Sigmoid colon (tissue), 7 donors: ENCODE results near the gene TRIM2. TPM values are rescaled to one million over a fixed set of nuclear protein-coding genes. Genes with fewer than 3 reads are reported as not detected.

Experiments
- DNase-seq: peaks from one replicate; pipeline ENCODE4 v3.0.0-alpha.2; 2019
- H3K27ac ChIP-seq, 4 donors: fragments of 200-600 bp; sonication (generic); one replicate each; pipeline ENCODE4 v1.5.1; 2016 to 2019; ENCODE audit warnings: mild to moderate bottlenecking in 1 of 4
- H3K27me3 ChIP-seq, 3 donors: fragments of 200-600 bp; sonication (generic); one replicate each; pipeline ENCODE4 v1.5.1; 2019; ENCODE audit warnings: mild to moderate bottlenecking in 1 of 3
- H3K36me3 ChIP-seq, 4 donors: fragments of 200-600 bp; sonication (generic); one replicate each; pipeline ENCODE4 v1.5.1; 2016 to 2019
- H3K4me1 ChIP-seq, 4 donors: fragments of 200-600 bp; sonication (generic); one replicate each; pipeline ENCODE4 v1.5.1; 2017 to 2019
- H3K4me3 ChIP-seq, 4 donors: fragments of 200-600 bp; sonication (generic); one replicate each; pipeline ENCODE4 v1.5.1; 2017 to 2019; ENCODE audit warnings: mild to moderate bottlenecking in 2 of 4, moderate library complexity in 1 of 4
- H3K9me3 ChIP-seq, 4 donors: fragments of 200-600 bp in 3 of 4; sonication (generic) in 3 of 4; one replicate each; pipeline versions ENCODE4 v1.5.1 to v1.6.1; 2013 to 2019
- CTCF ChIP-seq, 4 experiments: fragments of 450-650 bp in 3 of 4; fragments of 200-600 bp in 1 of 4; IDR thresholded peaks; one replicate each; pipeline ENCODE4 v1.5.1; 2016 to 2019; ENCODE audit warnings: antibody characterized with exemption in 4 of 4, mild to moderate bottlenecking in 3 of 4, moderate library complexity in 2 of 4
- EP300 ChIP-seq, 4 donors: sonication (generic); formaldehyde crosslinking; IDR thresholded peaks; one replicate each; pipeline ENCODE4 v1.6.1; 2017; ENCODE audit warnings: antibody characterized with exemption in 4 of 4
- POLR2A ChIP-seq, 2 donors: fragments of 450-650 bp; IDR thresholded peaks; one replicate each; pipeline ENCODE4 v1.6.1; 2016; ENCODE audit warnings: antibody characterized with exemption in 2 of 2, mild to moderate bottlenecking in 2 of 2, moderate library complexity in 2 of 2
- POLR2AphosphoS5 ChIP-seq, 4 donors: sonication (generic); formaldehyde crosslinking; IDR thresholded peaks; one replicate each; pipeline ENCODE4 v1.6.1; 2017; ENCODE audit warnings: antibody characterized with exemption in 4 of 4
- WGBS, 2 donors: extraction: QIAGEN DNeasy Blood & Tissue Kit; methylation state at CpG; one replicate each; pipeline ENCODE4 v1.1.7; 2013; 5-methylcytosine and 5-hydroxymethylcytosine counted together
- intact Hi-C: fragments of 100-400 bp; cut with DNase I; formaldehyde crosslinking; loops from one replicate; pipeline ENCODE4 v1.15.1; 2023
- polyA plus RNA-seq, 3 donors: library from polyadenylated mRNA; stranded (reverse); fragments of 200-250 nt; gene quantifications; one replicate each; pipeline ENCODE4 v1.2.3, GENCODE V29; 2013
- total RNA-seq, 4 donors: library from RNA; depleted of rRNA; stranded (reverse); fragments of >200 nt; gene quantifications; one replicate each; pipeline ENCODE4 v1.1.0, GENCODE V29; 2016
- donor health status: healthy with polysubstance abuse.
- donor health status: Bipolar disorder and iron deficiency.
- donor health status: healthy.

The TRIM2 gene
- total RNA-seq (10 to 100 TPM; 31.6 to 51.7 (median 34.7) TPM), polyA plus RNA-seq (10 to 100 TPM; 19.8 to 26.8 (median 25.5) TPM)

GRCh38 chr4:153204247-153204671 is at the start of gene TRIM2:
TSS of gene TRIM2 (plus strand) at chr4:153204443. CDS start at chr4:153204531, 88 bp downstream.
- Histone ChIP-seq H3K27me3 (no peaks in the 10 kb centered on the region), H3K36me3 (no peaks in the 10 kb centered on the region), H3K27ac (peak within 1 kb of the TSS; percentile 11 to 54 (median 31)), H3K4me3 (peak within 1 kb of the TSS; percentile 4 to 29 (median 21)), H3K4me1 (peaks cover 0 to 19% (median 11%) of the 10 kb centered on the region in 4 donors), H3K9me3 (no peaks in the 10 kb centered on the region)
- intact Hi-C loops, result no loop called here
- no peak for TF ChIP-seq EP300 (IDR thresholded peaks at IDR 0.05)
- TF ChIP-seq CTCF (IDR thresholded peaks at IDR 0.05), result no peak
- TF ChIP-seq POLR2AphosphoS5 (IDR thresholded peaks at IDR 0.05), result peak in 1 of 4 donors; percentile 44
- TF ChIP-seq POLR2A (IDR thresholded peaks at IDR 0.05), result peak in 1 of 2 donors; percentile 40
- peak; percentile 84 for DNase-seq
- 7 to 37% methylated on average over 11 of the region's 11 CpGs for WGBS, 2 donors

- WGBS, 2 donors, result 13 to 65% methylated on average over 1 of the region's 1 CpG
- Histone ChIP-seq H3K9me3 (no peaks in the 10 kb centered on the region), H3K27ac (no peak overlapping the region), H3K36me3 (no peaks in the 10 kb centered on the region), H3K4me1 (peaks cover 0 to 31% (median 20%) of the 10 kb centered on the region in 4 donors), H3K27me3 (no peaks in the 10 kb centered on the region), H3K4me3 (no peak overlapping the region)
- intact Hi-C loops, result no loop called here
- TF ChIP-seq POLR2AphosphoS5 (IDR thresholded peaks at IDR 0.05) (no peak), CTCF (IDR thresholded peaks at IDR 0.05) (no peak), POLR2A (IDR thresholded peaks at IDR 0.05) (no peak), EP300 (IDR thresholded peaks at IDR 0.05) (no peak)
- DNase-seq, result peak; percentile 9
Measured at GRCh38 chr4:153155686-153156085, 48.6 kb upstream of the TRIM2 start.

DNA sequence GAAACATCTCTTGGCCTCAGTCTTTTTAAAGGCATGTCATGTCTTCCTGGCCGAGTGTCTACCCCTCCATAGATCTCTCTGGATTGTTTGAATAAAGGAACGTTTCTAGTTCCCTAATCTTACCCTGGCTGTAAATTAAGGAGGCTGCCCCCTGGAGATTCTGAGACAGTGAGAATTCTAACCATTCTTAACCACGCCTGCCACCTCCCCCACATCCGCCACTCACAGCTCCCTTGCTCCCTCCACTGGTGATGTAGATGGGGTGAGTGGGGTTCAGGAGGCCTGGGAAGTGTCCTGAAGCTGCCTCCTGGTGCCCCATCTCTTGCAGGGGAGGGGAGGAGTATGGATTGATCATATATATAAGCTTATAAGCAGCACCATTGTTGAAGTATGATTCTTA is 48.0 kb upstream of the TRIM2 start:
- Histone ChIP-seq H3K9me3 (no peaks in the 10 kb centered on the region), H3K27me3 (no peaks in the 10 kb centered on the region), H3K27ac (no peak overlapping the region), H3K4me1 (peaks cover 0 to 31% (median 20%) of the 10 kb centered on the region in 4 donors), H3K4me3 (no peak overlapping the region), H3K36me3 (no peaks in the 10 kb centered on the region)
- 36 to 46% methylated on average over 4 of the region's 4 CpGs for WGBS, 2 donors
- intact Hi-C loops, result no loop called here
- TF ChIP-seq CTCF (IDR thresholded peaks at IDR 0.05), result no peak
- TF ChIP-seq POLR2A (IDR thresholded peaks at IDR 0.05), result no peak
- TF ChIP-seq POLR2AphosphoS5 (IDR thresholded peaks at IDR 0.05), result no peak
- TF ChIP-seq EP300 (IDR thresholded peaks at IDR 0.05), result no peak
- no peak for DNase-seq

- H3K27me3 ChIP-seq, result no peaks in the 10 kb centered on the region
- 71 to 77% methylated on average over 5 of the region's 5 CpGs for WGBS, 2 donors
- H3K9me3 ChIP-seq, result no peaks in the 10 kb centered on the region
- no peak for TF ChIP-seq POLR2AphosphoS5 (IDR thresholded peaks at IDR 0.05)
- no peak for TF ChIP-seq POLR2A (IDR thresholded peaks at IDR 0.05)
- TF ChIP-seq EP300 (IDR thresholded peaks at IDR 0.05), result no peak
- TF ChIP-seq CTCF (IDR thresholded peaks at IDR 0.05), result no peak
- H3K4me3 ChIP-seq, result no peak overlapping the region
- H3K27ac ChIP-seq, result no peak overlapping the region
- DNase-seq, result peak; percentile 17
- intact Hi-C loops, result no loop called here
- peaks cover 0 to 29% (median 20%) of the 10 kb centered on the region in 4 donors for H3K4me1 ChIP-seq
- H3K36me3 ChIP-seq, result no peaks in the 10 kb centered on the region
Measured at GRCh38 chr4:153156721-153157120, 47.5 kb upstream of the TRIM2 start.

- WGBS, 2 donors, result 30 to 58% methylated on average over 4 of the region's 4 CpGs
- no peak overlapping the region for H3K4me3 ChIP-seq
- no peak overlapping the region for H3K27ac ChIP-seq
- H3K36me3 ChIP-seq, result no peaks in the 10 kb centered on the region
- no peak for DNase-seq
- H3K27me3 ChIP-seq, result no peaks in the 10 kb centered on the region
- no peaks in the 10 kb centered on the region for H3K9me3 ChIP-seq
- peaks cover 0 to 6% (median 6%) of the 10 kb centered on the region in 4 donors for H3K4me1 ChIP-seq
- intact Hi-C loops, result no loop called here
- no peak for TF ChIP-seq CTCF (IDR thresholded peaks at IDR 0.05)
- TF ChIP-seq POLR2A (IDR thresholded peaks at IDR 0.05), result no peak
- TF ChIP-seq EP300 (IDR thresholded peaks at IDR 0.05), result no peak
- no peak for TF ChIP-seq POLR2AphosphoS5 (IDR thresholded peaks at IDR 0.05)
Measured at GRCh38 chr4:153159016-153159415, 45.2 kb upstream of the TRIM2 start.
